Measurements from ENCODE around the gene PRSS48.
A peak's percentile ranks its signal among the peaks of the same experiment; 100 is the strongest.

Gene PRSS48

DNA sequence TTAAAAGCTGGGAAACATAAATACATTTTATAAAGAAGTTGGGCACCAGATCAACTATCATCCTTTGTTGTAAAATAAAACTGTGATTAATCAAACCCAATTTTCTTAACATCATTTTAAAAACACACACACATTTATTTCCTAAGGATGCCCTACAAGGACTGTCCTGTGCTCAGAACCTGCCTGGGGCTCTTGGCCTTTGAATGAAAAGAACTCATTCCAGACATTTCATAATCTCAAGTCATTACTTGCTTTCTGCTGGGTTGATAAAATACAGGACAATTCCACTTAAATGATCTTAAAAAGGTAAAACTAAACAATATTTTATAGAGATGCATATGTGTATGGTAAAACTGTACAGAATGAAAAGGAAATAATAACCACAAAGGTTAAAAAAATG, 45.6 kb downstream of the PRSS48 start:
- TF ChIP-seq, protein P1, sequence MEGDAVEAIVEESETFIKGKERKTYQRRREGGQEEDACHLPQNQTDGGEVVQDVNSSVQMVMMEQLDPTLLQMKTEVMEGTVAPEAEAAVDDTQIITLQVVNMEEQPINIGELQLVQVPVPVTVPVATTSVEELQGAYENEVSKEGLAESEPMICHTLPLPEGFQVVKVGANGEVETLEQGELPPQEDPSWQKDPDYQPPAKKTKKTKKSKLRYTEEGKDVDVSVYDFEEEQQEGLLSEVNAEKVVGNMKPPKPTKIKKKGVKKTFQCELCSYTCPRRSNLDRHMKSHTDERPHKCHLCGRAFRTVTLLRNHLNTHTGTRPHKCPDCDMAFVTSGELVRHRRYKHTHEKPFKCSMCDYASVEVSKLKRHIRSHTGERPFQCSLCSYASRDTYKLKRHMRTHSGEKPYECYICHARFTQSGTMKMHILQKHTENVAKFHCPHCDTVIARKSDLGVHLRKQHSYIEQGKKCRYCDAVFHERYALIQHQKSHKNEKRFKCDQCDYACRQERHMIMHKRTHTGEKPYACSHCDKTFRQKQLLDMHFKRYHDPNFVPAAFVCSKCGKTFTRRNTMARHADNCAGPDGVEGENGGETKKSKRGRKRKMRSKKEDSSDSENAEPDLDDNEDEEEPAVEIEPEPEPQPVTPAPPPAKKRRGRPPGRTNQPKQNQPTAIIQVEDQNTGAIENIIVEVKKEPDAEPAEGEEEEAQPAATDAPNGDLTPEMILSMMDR (IDR thresholded peaks at IDR 0.05; ENCODE audit: unreplicated experiment in 3 of 3), result no peak
- Mint-ChIP-seq H3K9me3 (no peaks in the 10 kb centered on the region), H3K4me1 (peaks cover 22% of the 10 kb centered on the region), H3K27ac (peak overlapping the region in 2 of 3 experiments; percentile 15 to 89), H3K36me3 (ENCODE audit: low read depth) (no peaks in the 10 kb centered on the region), H3K27me3 (ENCODE audit: low read depth) (peaks cover 9% of the 10 kb centered on the region), H3K4me3 (peak overlapping the region; percentile 60 to 68 (median 66))

DNA sequence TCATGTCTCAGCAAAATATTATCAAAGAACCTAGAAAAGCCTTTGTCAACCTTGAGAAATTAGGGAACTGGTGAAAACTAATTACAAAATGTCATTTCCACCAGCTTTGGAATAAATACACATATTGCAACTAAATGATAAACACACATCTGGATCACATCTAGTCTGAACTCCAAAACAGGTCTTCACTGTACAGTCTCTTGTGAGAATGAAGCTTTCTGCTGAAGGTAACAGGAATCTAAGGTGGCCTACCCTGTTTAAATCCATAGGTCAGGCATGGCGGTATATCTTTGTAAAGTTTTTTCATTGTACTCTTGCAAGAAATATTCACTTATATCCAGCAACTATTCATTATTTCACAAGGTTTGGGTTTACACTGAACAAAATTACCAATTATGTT, 46.7 kb downstream of the PRSS48 start:
- TF ChIP-seq, protein P1 (IDR thresholded peaks at IDR 0.05; ENCODE audit: unreplicated experiment in 3 of 3), result no peak
- H3K4me3 Mint-ChIP-seq, result peak overlapping the region; percentile 74 to 83 (median 80)
- peaks cover 22% of the 10 kb centered on the region for H3K4me1 Mint-ChIP-seq
- H3K27ac Mint-ChIP-seq, result peak overlapping the region; percentile 38 to 89 (median 79)
- peaks cover 9% of the 10 kb centered on the region for H3K27me3 Mint-ChIP-seq (ENCODE audit: low read depth)
- no peaks in the 10 kb centered on the region for H3K36me3 Mint-ChIP-seq (ENCODE audit: low read depth)
- H3K9me3 Mint-ChIP-seq, result no peaks in the 10 kb centered on the region

- no peaks in the 10 kb centered on the region for H3K36me3 Mint-ChIP-seq (ENCODE audit: low read depth)
- peaks cover 12% of the 10 kb centered on the region for H3K27me3 Mint-ChIP-seq (ENCODE audit: low read depth)
- H3K4me1 Mint-ChIP-seq, result peaks cover 22% of the 10 kb centered on the region
- TF ChIP-seq, protein P1 (IDR thresholded peaks at IDR 0.05; ENCODE audit: unreplicated experiment in 3 of 3), result no peak
- H3K4me3 Mint-ChIP-seq, result peak overlapping the region; percentile 74 to 83 (median 80)
- peak overlapping the region; percentile 38 to 89 (median 79) for H3K27ac Mint-ChIP-seq
- peaks cover 3% of the 10 kb centered on the region for H3K9me3 Mint-ChIP-seq
These were observed 47.3 kb downstream of the PRSS48 start for GRCh38 chr4:151324124-151324751.

- TF ChIP-seq, protein P1 (IDR thresholded peaks at IDR 0.05; ENCODE audit: unreplicated experiment in 3 of 3), result no peak
- Mint-ChIP-seq H3K4me3 (peak overlapping the region; percentile 74 to 83 (median 80)), H3K36me3 (ENCODE audit: low read depth) (no peaks in the 10 kb centered on the region), H3K27me3 (ENCODE audit: low read depth) (peaks cover 12% of the 10 kb centered on the region), H3K9me3 (peaks cover 3% of the 10 kb centered on the region), H3K27ac (peak overlapping the region; percentile 38 to 89 (median 79)), H3K4me1 (peaks cover 22% of the 10 kb centered on the region)
These were observed 47.8 kb downstream of the PRSS48 start for GRCh38 chr4:151324752-151325110.

- TF ChIP-seq, protein P1 (IDR thresholded peaks at IDR 0.05; ENCODE audit: unreplicated experiment in 3 of 3), result no peak
- Mint-ChIP-seq H3K36me3 (ENCODE audit: low read depth) (no peaks in the 10 kb centered on the region), H3K27me3 (ENCODE audit: low read depth) (peaks cover 12% of the 10 kb centered on the region), H3K4me3 (peak within 1 kb of the TSS; percentile 91 to 97 (median 97)), H3K27ac (peak within 1 kb of the TSS; percentile 64 to 96 (median 92)), H3K4me1 (peaks cover 22% of the 10 kb centered on the region), H3K9me3 (peaks cover 3% of the 10 kb centered on the region)
These were observed 48.4 kb downstream of the PRSS48 start, which contains the start of gene SH3D19 for GRCh38 chr4:151325111-151325948. Gene SH3D19 (minus strand): TSS chr4:151325605. CDS start chr4:151325352, 253 bp downstream.

Data from nephron (organoid).